Upper lobe of left lung (tissue), 4 donors: Measurements from ENCODE around the gene SIK3.

Experiments used
- POLR2A ChIP-seq, 4 donors: fragments of 450-650 bp; IDR thresholded peaks; one replicate each; pipeline ENCODE4 v1.5.1; 2016 to 2017; ENCODE audit warnings: antibody characterized with exemption in 4 of 4, mild to moderate bottlenecking in 2 of 4
- TF ChIP-seq, protein P1 (sequence below), 6 experiments: fragments of 450-650 bp in 4 of 6; fragments of 200-600 bp in 2 of 6; sonication (generic) in 2 of 6; IDR thresholded peaks; one replicate each; pipeline ENCODE4 v1.5.1; 2016 to 2019; ENCODE audit warnings: antibody characterized with exemption in 6 of 6

DNA sequence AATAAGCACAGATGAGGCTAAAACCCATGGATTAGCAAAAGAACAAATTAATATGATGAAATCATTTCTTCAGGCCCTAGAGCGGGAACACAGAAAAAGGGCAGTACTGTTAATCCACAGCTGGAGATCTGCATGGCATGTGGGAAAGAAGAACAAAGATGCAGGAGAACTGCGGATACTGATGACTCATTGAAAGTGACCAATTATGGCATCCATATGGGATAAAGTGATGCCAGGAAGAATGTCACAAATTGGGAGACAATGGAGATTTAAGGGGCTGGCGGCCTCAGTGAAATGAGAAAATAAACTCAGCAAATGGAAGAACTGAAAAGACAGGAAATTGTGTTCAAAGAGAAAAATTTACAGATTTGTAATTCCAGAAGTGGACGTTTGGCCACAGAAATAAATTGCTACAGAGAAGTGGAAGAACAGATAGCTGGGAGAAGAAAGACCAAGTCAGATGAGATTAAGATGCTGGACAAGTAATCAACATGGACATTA lies 39.4 kb downstream of the SIK3 start:
- TF ChIP-seq, protein P1, sequence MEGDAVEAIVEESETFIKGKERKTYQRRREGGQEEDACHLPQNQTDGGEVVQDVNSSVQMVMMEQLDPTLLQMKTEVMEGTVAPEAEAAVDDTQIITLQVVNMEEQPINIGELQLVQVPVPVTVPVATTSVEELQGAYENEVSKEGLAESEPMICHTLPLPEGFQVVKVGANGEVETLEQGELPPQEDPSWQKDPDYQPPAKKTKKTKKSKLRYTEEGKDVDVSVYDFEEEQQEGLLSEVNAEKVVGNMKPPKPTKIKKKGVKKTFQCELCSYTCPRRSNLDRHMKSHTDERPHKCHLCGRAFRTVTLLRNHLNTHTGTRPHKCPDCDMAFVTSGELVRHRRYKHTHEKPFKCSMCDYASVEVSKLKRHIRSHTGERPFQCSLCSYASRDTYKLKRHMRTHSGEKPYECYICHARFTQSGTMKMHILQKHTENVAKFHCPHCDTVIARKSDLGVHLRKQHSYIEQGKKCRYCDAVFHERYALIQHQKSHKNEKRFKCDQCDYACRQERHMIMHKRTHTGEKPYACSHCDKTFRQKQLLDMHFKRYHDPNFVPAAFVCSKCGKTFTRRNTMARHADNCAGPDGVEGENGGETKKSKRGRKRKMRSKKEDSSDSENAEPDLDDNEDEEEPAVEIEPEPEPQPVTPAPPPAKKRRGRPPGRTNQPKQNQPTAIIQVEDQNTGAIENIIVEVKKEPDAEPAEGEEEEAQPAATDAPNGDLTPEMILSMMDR (IDR thresholded peaks at IDR 0.05), result no peak
- TF ChIP-seq POLR2A (IDR thresholded peaks at IDR 0.05), result no peak
